Measurements from ENCODE around the gene KCNH4. TPM values are rescaled to one million over a fixed set of nuclear protein-coding genes. Genes with fewer than 3 reads are reported as not detected.

KCNH4 gene
- total and polyA plus RNA-seq, 2 experiments from 2014 or later = 0.17 to 0.23 TPM

- Histone ChIP-seq H4K20me1 (ENCODE audit: insufficient read depth, poor library complexity, severe bottlenecking) (no peaks in the 10 kb centered on the region), H3K27me3 (no peaks in the 10 kb centered on the region), H3K9me2 (replicated peaks; ENCODE audit: insufficient read depth) (no peaks in the 10 kb centered on the region), H3K9me3 (ENCODE audit: low read depth) (no peaks in the 10 kb centered on the region), H3K4me2 (no peak overlapping the region), H3K79me2 (no peaks in the 10 kb centered on the region), H3K36me3 (replicated peaks; ENCODE audit: insufficient read depth, low read depth) (no peaks in the 10 kb centered on the region), H3K4me3 (no peak overlapping the region), H3K4me1 (ENCODE audit: insufficient read depth) (no peaks in the 10 kb centered on the region), H2AFZ (no peak overlapping the region), H3K27ac (no peak overlapping the region)
- 90% methylated on average over 22 of the region's 22 CpGs for WGBS (ENCODE audit: low lambda C conversion rate, missing lambda C conversion rate)
- TF ChIP-seq, protein P1, sequence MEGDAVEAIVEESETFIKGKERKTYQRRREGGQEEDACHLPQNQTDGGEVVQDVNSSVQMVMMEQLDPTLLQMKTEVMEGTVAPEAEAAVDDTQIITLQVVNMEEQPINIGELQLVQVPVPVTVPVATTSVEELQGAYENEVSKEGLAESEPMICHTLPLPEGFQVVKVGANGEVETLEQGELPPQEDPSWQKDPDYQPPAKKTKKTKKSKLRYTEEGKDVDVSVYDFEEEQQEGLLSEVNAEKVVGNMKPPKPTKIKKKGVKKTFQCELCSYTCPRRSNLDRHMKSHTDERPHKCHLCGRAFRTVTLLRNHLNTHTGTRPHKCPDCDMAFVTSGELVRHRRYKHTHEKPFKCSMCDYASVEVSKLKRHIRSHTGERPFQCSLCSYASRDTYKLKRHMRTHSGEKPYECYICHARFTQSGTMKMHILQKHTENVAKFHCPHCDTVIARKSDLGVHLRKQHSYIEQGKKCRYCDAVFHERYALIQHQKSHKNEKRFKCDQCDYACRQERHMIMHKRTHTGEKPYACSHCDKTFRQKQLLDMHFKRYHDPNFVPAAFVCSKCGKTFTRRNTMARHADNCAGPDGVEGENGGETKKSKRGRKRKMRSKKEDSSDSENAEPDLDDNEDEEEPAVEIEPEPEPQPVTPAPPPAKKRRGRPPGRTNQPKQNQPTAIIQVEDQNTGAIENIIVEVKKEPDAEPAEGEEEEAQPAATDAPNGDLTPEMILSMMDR (IDR thresholded peaks at IDR 0.05; ENCODE audit: poor library complexity) = no peak
- TF ChIP-seq EZH2 (IDR thresholded peaks at IDR 0.05; ENCODE audit: borderline replicate concordance) (no peak), EZH2phosphoT487 (IDR thresholded peaks at IDR 0.05; ENCODE audit: low read depth, severe bottlenecking, unreplicated experiment) (no peak)
- DNase-seq (ENCODE audit: low spot score) = no peak
These were observed 17.1 kb downstream of the KCNH4 start for GRCh38 chr17:42163696-42164407.

GRCh38 chr17:42163113-42163512 is 17.8 kb downstream of the KCNH4 start:
- 54% methylated on average over 8 of the region's 8 CpGs for WGBS (ENCODE audit: low lambda C conversion rate, missing lambda C conversion rate)
- H3K4me3 ChIP-seq = no peak overlapping the region
- H3K9me3 ChIP-seq (ENCODE audit: low read depth) = no peaks in the 10 kb centered on the region
- H3K4me1 ChIP-seq (ENCODE audit: insufficient read depth) = no peaks in the 10 kb centered on the region
- no peak overlapping the region for H3K27ac ChIP-seq
- H3K4me2 ChIP-seq = no peak overlapping the region
- H3K9me2 ChIP-seq (replicated peaks; ENCODE audit: insufficient read depth) = no peaks in the 10 kb centered on the region
- TF ChIP-seq EZH2phosphoT487 (IDR thresholded peaks at IDR 0.05; ENCODE audit: low read depth, severe bottlenecking, unreplicated experiment) = no peak
- TF ChIP-seq EZH2 (IDR thresholded peaks at IDR 0.05; ENCODE audit: borderline replicate concordance) = no peak
- TF ChIP-seq, protein P1 (IDR thresholded peaks at IDR 0.05; ENCODE audit: poor library complexity) = peak; percentile 11
- H3K79me2 ChIP-seq = no peaks in the 10 kb centered on the region
- no peaks in the 10 kb centered on the region for H3K36me3 ChIP-seq (replicated peaks; ENCODE audit: insufficient read depth, low read depth)
- no peaks in the 10 kb centered on the region for H4K20me1 ChIP-seq (ENCODE audit: insufficient read depth, poor library complexity, severe bottlenecking)
- no peak for DNase-seq (ENCODE audit: low spot score)
- H3K27me3 ChIP-seq = no peaks in the 10 kb centered on the region
- no peak overlapping the region for H2AFZ ChIP-seq

DNA sequence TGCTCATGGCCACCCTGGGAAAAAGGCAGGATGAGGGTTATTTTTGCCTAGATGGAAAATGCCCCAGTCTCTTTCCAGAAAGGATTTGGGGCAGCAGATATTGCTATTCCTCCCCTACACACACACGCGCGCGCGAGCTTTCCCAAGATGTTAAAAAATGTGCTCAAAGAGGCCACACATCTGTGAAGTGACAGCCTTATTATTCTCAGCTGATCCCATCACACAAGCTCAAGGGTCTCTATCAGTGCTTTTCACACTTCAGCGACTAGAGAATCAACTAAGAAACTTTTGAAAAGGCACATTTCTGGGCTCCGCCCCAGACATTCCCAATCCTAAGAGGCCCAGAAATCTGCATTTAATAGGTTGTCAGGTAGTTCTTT is 20.4 kb downstream of the KCNH4 start:
- H3K4me3 ChIP-seq = no peak overlapping the region
- TF ChIP-seq, protein P1 (IDR thresholded peaks at IDR 0.05; ENCODE audit: poor library complexity) = no peak
- TF ChIP-seq EZH2 (IDR thresholded peaks at IDR 0.05; ENCODE audit: borderline replicate concordance) = no peak
- no peak for TF ChIP-seq EZH2phosphoT487 (IDR thresholded peaks at IDR 0.05; ENCODE audit: low read depth, severe bottlenecking, unreplicated experiment)
- H3K9me3 ChIP-seq (ENCODE audit: low read depth) = no peaks in the 10 kb centered on the region
- no peak overlapping the region for H3K4me2 ChIP-seq
- H3K27me3 ChIP-seq = no peaks in the 10 kb centered on the region
- H4K20me1 ChIP-seq (ENCODE audit: insufficient read depth, poor library complexity, severe bottlenecking) = no peaks in the 10 kb centered on the region
- H3K27ac ChIP-seq = no peak overlapping the region
- H3K36me3 ChIP-seq (replicated peaks; ENCODE audit: insufficient read depth, low read depth) = no peaks in the 10 kb centered on the region
- no peak overlapping the region for H2AFZ ChIP-seq
- no peaks in the 10 kb centered on the region for H3K4me1 ChIP-seq (ENCODE audit: insufficient read depth)
- WGBS (ENCODE audit: low lambda C conversion rate, missing lambda C conversion rate) = 94% methylated on average over 7 of the region's 7 CpGs
- H3K9me2 ChIP-seq (replicated peaks; ENCODE audit: insufficient read depth) = no peaks in the 10 kb centered on the region
- no peak for DNase-seq (ENCODE audit: low spot score)
- no peaks in the 10 kb centered on the region for H3K79me2 ChIP-seq
